Ishikawa (cell line): ENCODE data around the gene RSRC2.

Source experiments
- CEBPB ChIP-seq: IDR thresholded peaks from 2 replicates; pipeline ENCODE4 v1.6.1; 2012
- CREB1 ChIP-seq: IDR thresholded peaks from 2 replicates; pipeline ENCODE4 v1.6.1; 2012; ENCODE audit warnings: low read depth
- EGR1 ChIP-seq: IDR thresholded peaks from 2 replicates; pipeline ENCODE4 v1.6.1; 2012
- EP300 ChIP-seq: IDR thresholded peaks from 2 replicates; pipeline ENCODE4 v1.6.1; 2012; ENCODE audit warnings: borderline replicate concordance
- FOXM1 ChIP-seq: IDR thresholded peaks from 2 replicates; pipeline ENCODE4 v1.6.1; 2012; ENCODE audit warnings: low read depth, borderline replicate concordance
- NFIC ChIP-seq: IDR thresholded peaks from 2 replicates; pipeline ENCODE4 v1.6.1; 2012
- RAD21 ChIP-seq: IDR thresholded peaks from 2 replicates; pipeline ENCODE4 v1.6.1; 2012; ENCODE audit warnings: low read depth
- TAF1 ChIP-seq: IDR thresholded peaks from 2 replicates; pipeline ENCODE4 v1.6.1; 2012; ENCODE audit warnings: low read depth, mild to moderate bottlenecking
- TCF12 ChIP-seq: IDR thresholded peaks from 2 replicates; pipeline ENCODE4 v1.6.1; 2012; ENCODE audit warnings: low read depth
- TEAD4 ChIP-seq: IDR thresholded peaks from 2 replicates; pipeline ENCODE4 v1.6.1; 2012
- YY1 ChIP-seq: IDR thresholded peaks from 2 replicates; pipeline ENCODE4 v1.6.1; 2012; ENCODE audit warnings: low read depth
- ZBTB7A ChIP-seq: IDR thresholded peaks from 2 replicates; pipeline ENCODE4 v1.6.1; 2012; ENCODE audit warnings: low read depth
- TF ChIP-seq, protein P1 (sequence below): IDR thresholded peaks from 2 replicates; pipeline ENCODE4 v1.6.1; 2012; ENCODE audit warnings: low read depth, mild to moderate bottlenecking
- TF ChIP-seq, protein P2 (sequence below): IDR thresholded peaks from 2 replicates; pipeline ENCODE4 v1.6.1; 2012
- TF ChIP-seq, protein P3 (sequence below): IDR thresholded peaks from 2 replicates; pipeline ENCODE4 v1.6.1; 2012

RSRC2 gene

DNA sequence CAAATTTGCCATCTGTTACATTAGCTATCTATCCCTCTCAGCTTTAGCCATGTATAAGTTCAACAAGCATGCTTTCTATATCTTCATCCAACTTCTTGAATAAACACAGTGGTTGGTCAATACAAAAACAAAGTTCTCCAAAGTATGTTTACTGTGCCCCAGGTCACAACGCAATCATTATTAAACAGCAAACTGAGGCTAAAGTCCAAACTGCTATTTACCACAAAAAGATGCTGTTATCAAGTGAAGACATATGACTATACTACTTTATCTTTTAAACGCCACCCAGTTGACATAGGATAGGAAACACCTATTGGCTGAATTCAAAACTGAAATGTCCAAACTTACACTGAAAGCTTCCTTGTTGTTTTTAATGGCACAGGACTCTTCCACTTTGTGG lies 37.7 kb downstream of the RSRC2 start:
- TF ChIP-seq TAF1 (no peak), TCF12 (no peak), EGR1 (no peak), CREB1 (no peak), YY1 (no peak), FOXM1 (no peak), CEBPB (no peak), ZBTB7A (no peak), EP300 (no peak), RAD21 (no peak), NFIC (no peak)
- TF ChIP-seq, protein P1, sequence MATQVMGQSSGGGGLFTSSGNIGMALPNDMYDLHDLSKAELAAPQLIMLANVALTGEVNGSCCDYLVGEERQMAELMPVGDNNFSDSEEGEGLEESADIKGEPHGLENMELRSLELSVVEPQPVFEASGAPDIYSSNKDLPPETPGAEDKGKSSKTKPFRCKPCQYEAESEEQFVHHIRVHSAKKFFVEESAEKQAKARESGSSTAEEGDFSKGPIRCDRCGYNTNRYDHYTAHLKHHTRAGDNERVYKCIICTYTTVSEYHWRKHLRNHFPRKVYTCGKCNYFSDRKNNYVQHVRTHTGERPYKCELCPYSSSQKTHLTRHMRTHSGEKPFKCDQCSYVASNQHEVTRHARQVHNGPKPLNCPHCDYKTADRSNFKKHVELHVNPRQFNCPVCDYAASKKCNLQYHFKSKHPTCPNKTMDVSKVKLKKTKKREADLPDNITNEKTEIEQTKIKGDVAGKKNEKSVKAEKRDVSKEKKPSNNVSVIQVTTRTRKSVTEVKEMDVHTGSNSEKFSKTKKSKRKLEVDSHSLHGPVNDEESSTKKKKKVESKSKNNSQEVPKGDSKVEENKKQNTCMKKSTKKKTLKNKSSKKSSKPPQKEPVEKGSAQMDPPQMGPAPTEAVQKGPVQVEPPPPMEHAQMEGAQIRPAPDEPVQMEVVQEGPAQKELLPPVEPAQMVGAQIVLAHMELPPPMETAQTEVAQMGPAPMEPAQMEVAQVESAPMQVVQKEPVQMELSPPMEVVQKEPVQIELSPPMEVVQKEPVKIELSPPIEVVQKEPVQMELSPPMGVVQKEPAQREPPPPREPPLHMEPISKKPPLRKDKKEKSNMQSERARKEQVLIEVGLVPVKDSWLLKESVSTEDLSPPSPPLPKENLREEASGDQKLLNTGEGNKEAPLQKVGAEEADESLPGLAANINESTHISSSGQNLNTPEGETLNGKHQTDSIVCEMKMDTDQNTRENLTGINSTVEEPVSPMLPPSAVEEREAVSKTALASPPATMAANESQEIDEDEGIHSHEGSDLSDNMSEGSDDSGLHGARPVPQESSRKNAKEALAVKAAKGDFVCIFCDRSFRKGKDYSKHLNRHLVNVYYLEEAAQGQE, result no peak
- TF ChIP-seq, protein P2, sequence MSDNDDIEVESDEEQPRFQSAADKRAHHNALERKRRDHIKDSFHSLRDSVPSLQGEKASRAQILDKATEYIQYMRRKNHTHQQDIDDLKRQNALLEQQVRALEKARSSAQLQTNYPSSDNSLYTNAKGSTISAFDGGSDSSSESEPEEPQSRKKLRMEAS, result no peak
- TF ChIP-seq, protein P3, sequence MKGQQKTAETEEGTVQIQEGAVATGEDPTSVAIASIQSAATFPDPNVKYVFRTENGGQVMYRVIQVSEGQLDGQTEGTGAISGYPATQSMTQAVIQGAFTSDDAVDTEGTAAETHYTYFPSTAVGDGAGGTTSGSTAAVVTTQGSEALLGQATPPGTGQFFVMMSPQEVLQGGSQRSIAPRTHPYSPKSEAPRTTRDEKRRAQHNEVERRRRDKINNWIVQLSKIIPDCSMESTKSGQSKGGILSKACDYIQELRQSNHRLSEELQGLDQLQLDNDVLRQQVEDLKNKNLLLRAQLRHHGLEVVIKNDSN, result no peak

DNA sequence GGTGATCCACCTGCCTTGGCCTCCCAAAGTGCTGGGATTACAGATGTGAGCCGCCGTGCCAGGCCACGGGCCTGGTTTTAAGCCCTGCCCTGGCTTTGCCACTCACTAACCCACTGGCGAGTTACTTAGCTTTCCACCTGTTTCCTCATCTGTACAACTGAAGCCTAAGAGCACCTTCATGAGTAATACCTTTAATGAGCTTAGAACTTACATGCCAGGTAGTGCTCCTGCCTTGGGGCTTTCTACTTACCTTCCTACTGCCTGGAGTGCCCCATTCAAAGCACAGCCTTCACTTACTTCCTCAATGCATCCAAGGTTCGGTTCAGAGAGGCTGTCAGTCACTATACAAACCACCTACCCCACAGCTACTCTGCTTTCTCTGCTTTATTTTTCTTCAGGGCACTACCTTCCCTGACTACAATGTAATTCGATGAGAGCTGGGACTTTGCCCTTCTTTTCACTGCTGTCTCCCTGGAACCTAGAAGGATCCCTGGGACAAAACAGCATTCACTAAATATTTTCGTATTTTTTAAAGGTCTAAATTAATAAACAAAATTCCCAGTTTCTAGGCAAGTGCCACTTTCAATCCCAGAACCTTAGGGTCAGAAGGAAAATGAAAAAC lies 39.8 kb downstream of the RSRC2 start:
- TF ChIP-seq EGR1 (no peak), YY1 (no peak), TCF12 (no peak), TAF1 (no peak), FOXM1 (no peak), ZBTB7A (no peak)
- TF ChIP-seq, protein P1, result no peak

DNA sequence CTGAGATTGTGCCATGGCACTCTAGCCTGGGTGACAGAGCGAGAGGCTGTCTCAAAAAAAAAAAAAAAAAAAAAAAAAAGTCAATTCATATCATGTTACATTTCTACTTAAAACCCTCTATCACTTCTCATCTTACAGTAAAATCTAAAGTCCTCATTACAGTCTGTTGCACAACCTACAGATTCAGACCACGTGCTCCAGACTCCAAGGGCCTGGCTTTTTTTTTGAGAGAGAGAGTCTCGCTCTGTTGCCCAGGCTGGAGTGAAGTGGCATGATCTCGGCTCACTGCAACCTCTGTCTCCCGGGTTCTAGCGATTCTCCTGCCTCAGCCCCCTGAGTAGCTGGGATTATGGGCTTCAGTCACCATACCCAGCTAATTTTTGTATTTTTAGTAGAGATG lies 40.4 kb downstream of the RSRC2 start:
- TF ChIP-seq, protein P3, result peak; percentile 70
- TF ChIP-seq, protein P2, result peak; percentile 59
- TF ChIP-seq CEBPB, result peak; percentile 90

DNA sequence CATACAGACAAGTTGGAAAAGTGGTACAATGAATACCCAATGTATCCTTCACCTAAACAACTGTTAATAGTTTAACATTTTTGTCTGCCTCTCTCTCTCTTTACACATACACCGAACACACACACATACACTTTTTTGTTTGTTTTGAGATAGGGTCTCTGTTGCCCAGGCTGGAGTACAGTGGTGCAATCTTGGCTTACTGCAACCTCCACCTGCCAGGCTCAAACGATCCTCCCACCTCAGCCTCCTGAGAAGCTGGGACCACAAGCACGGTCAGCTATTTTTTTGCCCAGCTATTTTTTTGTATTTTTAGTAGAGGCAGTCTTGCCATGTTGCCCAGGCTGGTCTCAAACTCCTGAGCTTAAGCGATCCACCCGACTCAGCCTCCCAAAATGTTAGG lies 42.8 kb downstream of the RSRC2 start:
- no peak for TF ChIP-seq ZBTB7A
- no peak for TF ChIP-seq EGR1
- TF ChIP-seq CREB1, result no peak
- TF ChIP-seq NFIC, result no peak
- TF ChIP-seq EP300, result no peak
- TF ChIP-seq, protein P1, result no peak
- TF ChIP-seq TCF12, result no peak
- TF ChIP-seq RAD21, result no peak
- TF ChIP-seq, protein P2, result no peak
- TF ChIP-seq CEBPB, result no peak
- no peak for TF ChIP-seq YY1
- no peak for TF ChIP-seq TAF1
- TF ChIP-seq, protein P3, result no peak
- no peak for TF ChIP-seq FOXM1
- TF ChIP-seq TEAD4, result no peak
